GM10266 (cell line): ENCODE results near the gene CHST13.

ENCODE experiments used
- DNase-seq: peaks from one replicate; pipeline ENCODE4 v3.0.0; 2012; ENCODE audit errors: extremely low spot score
- CTCF ChIP-seq: IDR thresholded peaks from 2 replicates; pipeline ENCODE4 v1.5.1; 2012; ENCODE audit warnings: mild to moderate bottlenecking, low read depth; ENCODE audit not compliant: control insufficient read depth, insufficient read depth; ENCODE audit errors: missing control alignments

Gene CHST13

GRCh38 chr3:126523745-126524428 lies at the start of gene CHST13:
Gene CHST13 (plus strand): TSS chr3:126524155. CDS start chr3:126524333, 178 bp downstream.
- no peak for TF ChIP-seq CTCF
- DNase-seq: no peak

- TF ChIP-seq CTCF: no peak
- DNase-seq: peak; percentile 44
Measured at GRCh38 chr3:126474498-126475412, 49.2 kb upstream of the CHST13 start.

GRCh38 chr3:126475413-126476114 lies 48.4 kb upstream of the CHST13 start, which contains the start of gene ZXDC:
Gene ZXDC (minus strand): TSS chr3:126475891. CDS start chr3:126475865, 26 bp downstream.
- peak; percentile 78 for TF ChIP-seq CTCF
- DNase-seq: peak; percentile 100

- no peak for TF ChIP-seq CTCF
- DNase-seq: no peak
Measured at GRCh38 chr3:126476166-126477060, 47.5 kb upstream of the CHST13 start.

- no peak for DNase-seq
- no peak for TF ChIP-seq CTCF
Measured at GRCh38 chr3:126477061-126477380, 46.9 kb upstream of the CHST13 start.

- TF ChIP-seq CTCF: no peak
- DNase-seq: no peak
Measured at GRCh38 chr3:126478581-126479310, 45.2 kb upstream of the CHST13 start.
